Activated CD8-positive, alpha-beta T cell treated with anti-CD3 and anti-CD28 coated beads, Interleukin-2, amount 10 ng/mL, durations not matched to agents 7 days and 5 days (primary cell): ENCODE data around the gene DRG2. TPM values are rescaled to one million over a fixed set of nuclear protein-coding genes. Genes with fewer than 3 reads are reported as not detected.

Experiments
- ATAC-seq: fragments of 150-1000 bp; cut with Tn5 transposase; one replicate; pipeline ENCODE4 v1.10.0; 2021; ENCODE audit warnings: moderate library complexity
- CTCF ChIA-PET: fragments of 350-600 bp; sonication (Branson Sonifier 250); formaldehyde crosslinking; loops from one replicate; lab custom pipeline; 2021; ENCODE audit warnings: antibody characterized with exemption; lab: Charles Lee
- POLR2A ChIA-PET: fragments of 350-600 bp; sonication (Branson Sonifier 250); formaldehyde crosslinking; loops from one replicate; lab custom pipeline; 2021; ENCODE audit warnings: antibody characterized with exemption; lab: Charles Lee
- DNase-seq: peaks from one replicate; pipeline ENCODE4 v3.0.0-alpha.2; 2020
- H3K27ac Mint-ChIP-seq: one replicate; pipeline ENCODE4 v1.8.0; 2021; ENCODE audit warnings: mild to moderate bottlenecking, mixed read lengths
- H3K27me3 Mint-ChIP-seq: one replicate; pipeline ENCODE4 v1.8.0; 2021; ENCODE audit warnings: low read depth, mixed read lengths
- H3K36me3 Mint-ChIP-seq: one replicate; pipeline ENCODE4 v1.8.0; 2021; ENCODE audit warnings: low read depth, mixed read lengths
- H3K4me1 Mint-ChIP-seq: one replicate; pipeline ENCODE4 v1.8.0; 2021; ENCODE audit warnings: low read depth, mixed read lengths
- H3K4me3 Mint-ChIP-seq: one replicate; pipeline ENCODE4 v1.8.0; 2021; ENCODE audit warnings: mild to moderate bottlenecking, mixed read lengths
- H3K9me3 Mint-ChIP-seq: one replicate; pipeline ENCODE4 v1.8.0; 2022; ENCODE audit warnings: mixed read lengths; ENCODE audit not compliant: insufficient read depth
- total RNA-seq, 2 experiments: library from RNA; stranded (reverse); gene quantifications; one replicate each; pipeline ENCODE4 v1.2.3, GENCODE V29; 2021

The DRG2 gene
- total RNA-seq, 2 experiments from 2014 or later, result 48.1 to 53.5 TPM

- H3K27me3 Mint-ChIP-seq, result no peaks in the 10 kb centered on the region
- no peaks in the 10 kb centered on the region for H3K36me3 Mint-ChIP-seq
- peaks cover 2% of the 10 kb centered on the region for H3K4me1 Mint-ChIP-seq
- ChIA-PET CTCF (interaction anchor here (0.6 to 2.4 kb wide), 7 partner anchors 11 to 75 kb away, joined by 3 to 19 read pairs (median 4); partner anchors contain the start of gene ALKBH5), POLR2A (interaction anchor here (0.9 kb wide), 1 partner anchor 43 kb away, joined by 4 read pairs; the partner anchor contains the start of gene ALKBH5)
- DNase-seq, result peak; percentile 68
- no peak overlapping the region for H3K27ac Mint-ChIP-seq
- peak; percentile 59 for ATAC-seq
- H3K9me3 Mint-ChIP-seq, result no peaks in the 10 kb centered on the region
- no peak overlapping the region for H3K4me3 Mint-ChIP-seq
Observed at GRCh38 chr17:18141210-18141803, 53.6 kb downstream of the DRG2 start.

GRCh38 chr17:18142417-18142816, 54.7 kb downstream of the DRG2 start:
- Mint-ChIP-seq H3K4me3 (no peak overlapping the region), H3K9me3 (no peaks in the 10 kb centered on the region), H3K27ac (no peak overlapping the region), H3K4me1 (peaks cover 2% of the 10 kb centered on the region), H3K27me3 (no peaks in the 10 kb centered on the region), H3K36me3 (no peaks in the 10 kb centered on the region)
- ATAC-seq (no peak), DNase-seq (no peak)
- ChIA-PET CTCF (interaction anchor here (0.9 to 2.4 kb wide), 5 partner anchors 10 to 46 kb away, joined by 3 to 19 read pairs (median 4); partner anchors contain the start of gene ALKBH5), POLR2A (interaction anchor here (0.6 kb wide), 1 partner anchor 69 kb away, joined by 3 read pairs; no protein-coding TSS in a partner anchor)

- H3K4me3 Mint-ChIP-seq, result no peak overlapping the region
- POLR2A ChIA-PET, result no interaction called here
- H3K9me3 Mint-ChIP-seq, result no peaks in the 10 kb centered on the region
- no peak overlapping the region for H3K27ac Mint-ChIP-seq
- ATAC-seq (no peak), DNase-seq (no peak)
- CTCF ChIA-PET, result interaction anchor here (0.8 to 2.4 kb wide), 4 partner anchors 11 to 45 kb away, joined by 3 to 19 read pairs (median 6); partner anchors contain the start of gene ALKBH5
- peaks cover 2% of the 10 kb centered on the region for H3K4me1 Mint-ChIP-seq
- no peaks in the 10 kb centered on the region for H3K27me3 Mint-ChIP-seq
- H3K36me3 Mint-ChIP-seq, result no peaks in the 10 kb centered on the region
Observed at GRCh38 chr17:18143044-18143936, 55.5 kb downstream of the DRG2 start.

GRCh38 chr17:18144261-18144660, 56.5 kb downstream of the DRG2 start:
- Mint-ChIP-seq H3K36me3 (no peaks in the 10 kb centered on the region), H3K27ac (no peak overlapping the region), H3K9me3 (no peaks in the 10 kb centered on the region), H3K27me3 (no peaks in the 10 kb centered on the region), H3K4me1 (peaks cover 2% of the 10 kb centered on the region), H3K4me3 (no peak overlapping the region)
- ATAC-seq (no peak), DNase-seq (no peak)
- ChIA-PET POLR2A (no interaction called here), CTCF (interaction anchor here (1.9 kb wide), 1 partner anchor 10 kb away, joined by 8 read pairs; no protein-coding TSS in a partner anchor)

- H3K27me3 Mint-ChIP-seq, result no peaks in the 10 kb centered on the region
- ChIA-PET CTCF (no interaction called here), POLR2A (no interaction called here)
- no peaks in the 10 kb centered on the region for H3K9me3 Mint-ChIP-seq
- no peak for DNase-seq
- no peaks in the 10 kb centered on the region for H3K36me3 Mint-ChIP-seq
- no peak overlapping the region for H3K4me3 Mint-ChIP-seq
- ATAC-seq, result no peak
- no peak overlapping the region for H3K27ac Mint-ChIP-seq
- H3K4me1 Mint-ChIP-seq, result peaks cover 2% of the 10 kb centered on the region
Observed at GRCh38 chr17:18144855-18145254, 57.1 kb downstream of the DRG2 start.

GRCh38 chr17:18145811-18146210, 58.1 kb downstream of the DRG2 start:
- Mint-ChIP-seq H3K9me3 (no peaks in the 10 kb centered on the region), H3K27ac (no peak overlapping the region), H3K4me1 (peaks cover 2% of the 10 kb centered on the region), H3K4me3 (no peak overlapping the region), H3K27me3 (no peaks in the 10 kb centered on the region), H3K36me3 (no peaks in the 10 kb centered on the region)
- DNase-seq, result no peak
- CTCF ChIA-PET, result no interaction called here
- POLR2A ChIA-PET, result no interaction called here
- ATAC-seq, result no peak

GRCh38 chr17:18146259-18146658, 58.5 kb downstream of the DRG2 start:
- Mint-ChIP-seq H3K27ac (no peak overlapping the region), H3K27me3 (no peaks in the 10 kb centered on the region), H3K36me3 (no peaks in the 10 kb centered on the region), H3K9me3 (no peaks in the 10 kb centered on the region), H3K4me3 (no peak overlapping the region), H3K4me1 (no peaks in the 10 kb centered on the region)
- ChIA-PET CTCF (no interaction called here), POLR2A (no interaction called here)
- no peak for ATAC-seq
- DNase-seq, result no peak

- DNase-seq, result no peak
- POLR2A ChIA-PET, result no interaction called here
- no peak overlapping the region for H3K4me3 Mint-ChIP-seq
Observed at GRCh38 chr17:18146980-18147379, 59.2 kb downstream of the DRG2 start.

GRCh38 chr17:18148586-18148985, 60.8 kb downstream of the DRG2 start:
- POLR2A ChIA-PET, result interaction anchor here (0.5 kb wide), 1 partner anchor 124 kb away, joined by 4 read pairs; no protein-coding TSS in a partner anchor
- H3K4me3 Mint-ChIP-seq, result no peak overlapping the region

More at GRCh38 chr17:18146980-18147379, 59.2 kb downstream of the DRG2 start:
- ATAC-seq, result no peak
- CTCF ChIA-PET, result interaction anchor here (1.4 kb wide), 1 partner anchor 24 kb away, joined by 5 read pairs; no protein-coding TSS in a partner anchor
- Mint-ChIP-seq H3K9me3 (no peaks in the 10 kb centered on the region), H3K27me3 (no peaks in the 10 kb centered on the region), H3K36me3 (no peaks in the 10 kb centered on the region), H3K27ac (no peak overlapping the region), H3K4me1 (no peaks in the 10 kb centered on the region)

GRCh38 chr17:18151290-18151689, 63.5 kb downstream of the DRG2 start:
- ChIA-PET POLR2A (no interaction called here), CTCF (interaction anchor here (2.5 kb wide), 1 partner anchor 33 kb away, joined by 10 read pairs; the partner anchor contains the start of gene ALKBH5)
- H3K27me3 Mint-ChIP-seq, result peaks cover 4% of the 10 kb centered on the region
- DNase-seq (no peak), ATAC-seq (no peak)
- H3K36me3 Mint-ChIP-seq, result no peaks in the 10 kb centered on the region
- H3K9me3 Mint-ChIP-seq, result no peaks in the 10 kb centered on the region
- no peak overlapping the region for H3K4me3 Mint-ChIP-seq
- H3K4me1 Mint-ChIP-seq, result peaks cover 12% of the 10 kb centered on the region
- no peak overlapping the region for H3K27ac Mint-ChIP-seq

More at GRCh38 chr17:18148586-18148985, 60.8 kb downstream of the DRG2 start:
- Mint-ChIP-seq H3K27me3 (peaks cover 4% of the 10 kb centered on the region), H3K36me3 (no peaks in the 10 kb centered on the region), H3K27ac (no peak overlapping the region), H3K4me1 (peaks cover 3% of the 10 kb centered on the region), H3K9me3 (no peaks in the 10 kb centered on the region)
- CTCF ChIA-PET, result no interaction called here
- DNase-seq (no peak), ATAC-seq (no peak)

GRCh38 chr17:18155179-18155578, 67.4 kb downstream of the DRG2 start:
- Mint-ChIP-seq H3K27me3 (peaks cover 7% of the 10 kb centered on the region), H3K9me3 (no peaks in the 10 kb centered on the region), H3K36me3 (no peaks in the 10 kb centered on the region), H3K4me3 (no peak overlapping the region), H3K4me1 (peaks cover 25% of the 10 kb centered on the region), H3K27ac (no peak overlapping the region)
- ChIA-PET CTCF (interaction anchor here (1.3 kb wide), 1 partner anchor 13 kb away, joined by 3 read pairs; no protein-coding TSS in a partner anchor), POLR2A (no interaction called here)
- DNase-seq (no peak), ATAC-seq (no peak)
